Femur (tissue), 1 donor: ENCODE data around the gene FAAH.
A peak's percentile ranks its signal among the peaks of the same experiment; 100 is the strongest.

Experiments used
- DNase-seq: peaks from one replicate; pipeline ENCODE4 v3.0.0-alpha.2; 2017

Gene FAAH

DNA sequence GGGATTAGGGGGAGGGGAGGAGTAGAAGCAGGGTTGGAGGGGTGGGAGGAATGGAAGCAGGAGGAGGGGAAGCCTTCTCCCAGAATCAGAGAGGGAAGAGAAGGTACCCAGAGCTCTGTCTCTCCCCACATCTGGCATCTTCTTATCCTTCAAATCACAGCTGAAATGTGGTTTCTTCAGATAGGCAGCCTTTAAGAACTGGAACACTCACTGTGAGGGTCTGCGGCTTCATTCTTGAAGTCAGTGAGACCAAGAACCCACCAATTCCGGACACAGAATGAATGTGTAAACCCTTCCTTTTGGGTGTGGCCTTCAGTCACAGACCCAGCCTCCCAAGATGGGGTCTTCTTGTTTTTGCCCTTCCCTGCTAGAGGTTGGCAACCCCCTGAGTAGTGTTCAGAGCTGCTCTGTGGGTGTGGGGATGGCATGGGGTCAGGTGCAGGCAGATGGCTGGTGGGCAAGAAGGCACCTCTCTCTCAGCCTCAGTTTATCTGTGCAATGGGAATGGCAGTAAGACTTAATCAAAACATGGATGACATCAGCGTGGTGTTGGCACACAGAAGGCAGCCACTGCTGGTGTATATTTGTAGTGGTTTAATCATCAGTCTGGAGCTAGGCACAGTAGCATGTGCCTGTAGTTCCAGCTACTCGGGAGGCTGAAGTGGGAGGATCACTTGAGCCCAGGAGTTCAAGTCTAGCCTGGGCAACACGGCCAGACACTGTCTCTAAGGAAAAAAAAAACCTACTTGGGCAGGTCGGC, 7.2 kb downstream of the FAAH start:
- DNase-seq, result no peak

DNA sequence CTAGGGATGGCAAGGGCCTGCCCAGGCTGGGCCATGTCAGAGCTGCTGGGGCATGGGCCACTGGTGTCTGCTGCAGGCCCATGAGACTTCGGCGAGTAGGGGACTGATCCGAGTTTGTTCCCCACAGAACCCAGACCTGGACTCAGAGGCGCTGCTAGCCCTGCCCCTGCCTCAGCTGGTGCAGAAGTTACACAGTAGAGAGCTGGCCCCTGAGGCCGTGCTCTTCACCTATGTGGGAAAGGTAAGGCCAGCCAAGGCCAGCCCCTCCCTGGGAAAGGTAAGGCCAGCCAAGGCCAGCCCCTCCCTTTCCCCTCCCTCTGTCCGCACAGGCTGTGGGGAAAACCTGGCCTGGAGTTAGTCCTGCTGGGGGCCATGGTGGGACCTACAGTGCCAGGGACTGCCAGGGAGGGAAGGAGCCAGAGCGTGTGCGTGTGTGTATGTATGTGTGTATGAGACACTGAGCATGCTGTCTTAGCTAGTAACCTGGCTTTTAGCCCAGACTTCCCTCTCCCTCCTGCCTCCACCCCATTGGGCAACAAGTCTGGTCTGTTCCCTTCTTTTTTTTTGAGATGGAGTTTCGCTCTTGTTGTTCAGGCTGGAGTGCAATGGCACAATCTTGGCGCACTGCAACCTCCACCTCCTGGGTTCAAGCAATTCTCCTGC, 8.0 kb downstream of the FAAH start:
- peak; percentile 78 for DNase-seq

DNA sequence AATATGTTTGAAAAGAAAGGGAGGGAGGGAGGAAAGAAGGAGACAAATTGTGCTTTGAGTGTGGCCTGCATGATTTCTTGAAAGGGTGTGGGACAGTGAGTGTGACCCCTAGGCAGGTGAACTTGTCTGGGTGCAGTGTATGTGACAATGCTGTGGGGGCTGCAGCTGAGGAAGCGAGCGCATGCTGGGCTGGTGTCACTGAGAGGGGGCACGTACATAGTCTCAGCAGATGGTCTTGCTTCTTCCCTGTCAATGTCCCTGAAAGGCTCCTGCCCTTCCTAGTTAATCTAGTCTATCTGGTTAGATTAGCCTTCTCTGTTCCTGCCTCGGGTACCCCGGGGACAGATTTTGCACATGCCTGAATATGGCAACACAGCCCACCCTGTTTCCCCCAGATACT, 9.8 kb downstream of the FAAH start:
- DNase-seq, result no peak

DNA sequence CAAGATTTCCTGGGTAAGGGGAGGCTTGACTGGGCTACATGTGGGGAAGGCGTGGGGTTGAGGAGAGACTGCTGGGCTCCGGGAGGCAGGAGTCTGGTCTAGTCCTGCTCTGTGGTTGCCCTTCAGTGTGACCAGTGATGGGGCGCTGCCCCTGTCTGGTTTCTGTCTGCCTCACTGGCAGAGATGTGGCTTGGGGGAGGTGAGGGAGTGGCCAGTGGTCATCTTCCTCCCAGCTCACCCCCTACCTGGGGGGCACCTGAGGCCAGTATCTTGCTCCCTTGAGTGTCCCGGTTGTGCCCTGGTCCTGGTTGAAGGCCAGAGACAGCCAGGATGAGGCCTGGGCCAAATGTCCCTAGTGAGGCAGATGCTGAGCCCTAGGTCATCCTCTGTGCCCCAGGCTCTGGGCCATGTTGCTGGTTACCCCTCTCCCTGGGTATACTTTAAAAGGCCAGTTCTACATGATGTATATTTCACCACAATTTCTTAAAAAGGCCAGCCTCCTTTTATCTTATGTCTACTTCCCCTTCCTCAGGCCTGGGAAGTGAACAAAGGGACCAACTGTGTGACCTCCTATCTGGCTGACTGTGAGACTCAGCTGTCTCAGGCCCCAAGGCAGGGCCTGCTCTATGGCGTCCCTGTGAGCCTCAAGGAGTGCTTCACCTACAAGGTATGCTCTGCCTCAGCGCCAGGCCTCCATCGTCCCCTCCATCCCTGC, 10.5 kb downstream of the FAAH start:
- DNase-seq, result no peak

DNA sequence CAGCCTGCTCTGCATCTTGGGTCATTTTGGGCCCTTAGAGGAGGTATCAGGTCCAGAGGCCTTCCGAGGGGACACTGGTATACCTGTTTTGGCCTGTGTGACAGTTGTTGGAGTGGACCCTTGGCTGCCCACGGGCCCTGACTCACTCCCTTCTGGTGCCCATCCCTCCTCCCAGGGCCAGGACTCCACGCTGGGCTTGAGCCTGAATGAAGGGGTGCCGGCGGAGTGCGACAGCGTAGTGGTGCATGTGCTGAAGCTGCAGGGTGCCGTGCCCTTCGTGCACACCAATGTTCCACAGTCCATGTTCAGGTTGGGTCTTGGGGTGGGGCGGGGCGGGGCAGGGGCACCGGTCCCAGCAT, 11.1 kb downstream of the FAAH start:
- DNase-seq, result no peak

DNA sequence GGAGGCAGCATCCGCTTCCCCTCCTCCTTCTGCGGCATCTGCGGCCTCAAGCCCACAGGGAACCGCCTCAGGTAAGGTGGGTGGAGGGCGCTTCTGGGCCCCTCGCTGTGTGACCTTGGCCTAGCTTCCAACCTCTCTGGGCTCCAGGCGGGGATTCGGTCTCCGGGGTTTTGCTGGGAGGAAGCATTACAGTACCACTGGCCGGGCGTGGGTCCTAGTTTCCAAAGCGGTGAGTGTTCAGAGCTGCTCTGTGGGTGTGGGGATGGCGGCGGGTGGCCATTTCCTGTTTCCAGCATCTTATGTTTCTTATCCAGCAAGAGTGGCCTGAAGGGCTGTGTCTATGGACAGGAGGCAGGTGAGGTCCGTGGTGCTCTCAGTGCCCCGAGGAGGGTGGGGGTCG, 11.6 kb downstream of the FAAH start:
- no peak for DNase-seq

DNA sequence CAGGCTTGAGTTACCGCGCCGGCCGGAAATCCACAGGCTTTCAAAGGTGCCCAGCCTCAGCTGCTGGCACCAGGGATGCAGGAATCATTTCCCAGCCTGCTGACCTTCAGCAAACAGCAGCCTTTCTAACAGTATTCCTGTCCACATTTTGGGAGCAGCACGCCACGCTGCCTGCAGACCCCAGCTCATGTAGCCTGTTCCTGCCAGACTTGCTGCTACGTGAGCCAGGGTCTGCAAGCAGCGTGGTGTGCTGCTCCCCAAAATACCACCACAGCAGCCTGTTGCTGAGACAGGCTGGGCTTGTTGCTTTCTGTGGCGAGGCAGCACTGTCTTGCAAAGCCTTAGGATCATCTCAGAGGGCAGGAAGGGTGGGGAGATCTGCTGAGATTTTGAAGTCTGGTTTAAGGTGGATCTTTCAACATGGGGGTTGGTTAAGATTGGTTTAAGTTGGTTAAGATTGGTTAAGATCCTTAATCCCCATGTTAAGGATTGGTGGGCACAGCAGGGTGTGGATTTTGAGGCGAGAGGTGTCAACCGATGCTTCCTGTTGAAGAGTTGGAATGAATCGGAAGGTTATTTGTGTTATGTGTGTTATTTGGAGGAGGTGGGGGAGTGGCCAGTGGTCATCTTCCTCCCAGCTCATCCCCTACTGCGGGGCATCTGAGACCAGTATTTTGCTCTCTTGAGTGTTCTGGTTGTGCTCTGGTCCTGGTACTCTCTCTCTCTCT, 12.9 kb downstream of the FAAH start:
- no peak for DNase-seq

DNA sequence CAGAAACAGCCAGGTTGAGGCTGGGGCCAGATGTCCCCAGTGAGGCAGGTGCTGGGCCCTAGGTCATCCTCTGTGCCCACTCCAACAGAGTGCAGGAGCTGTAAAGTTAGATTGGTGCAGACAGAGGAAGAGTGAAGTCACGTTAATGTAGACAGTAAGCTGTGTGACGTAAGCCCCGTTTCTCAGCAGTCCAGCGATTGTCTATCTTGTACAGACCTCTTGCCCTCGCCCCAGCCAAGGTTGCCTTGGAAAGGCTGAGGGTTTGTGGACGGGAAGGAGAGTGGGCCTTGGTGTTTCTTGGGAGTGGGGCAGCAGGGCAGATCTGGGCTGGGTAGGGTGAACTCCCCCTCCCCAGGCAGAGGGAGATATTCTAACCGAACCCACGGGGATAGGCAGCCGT, 13.5 kb downstream of the FAAH start:
- no peak for DNase-seq

DNA sequence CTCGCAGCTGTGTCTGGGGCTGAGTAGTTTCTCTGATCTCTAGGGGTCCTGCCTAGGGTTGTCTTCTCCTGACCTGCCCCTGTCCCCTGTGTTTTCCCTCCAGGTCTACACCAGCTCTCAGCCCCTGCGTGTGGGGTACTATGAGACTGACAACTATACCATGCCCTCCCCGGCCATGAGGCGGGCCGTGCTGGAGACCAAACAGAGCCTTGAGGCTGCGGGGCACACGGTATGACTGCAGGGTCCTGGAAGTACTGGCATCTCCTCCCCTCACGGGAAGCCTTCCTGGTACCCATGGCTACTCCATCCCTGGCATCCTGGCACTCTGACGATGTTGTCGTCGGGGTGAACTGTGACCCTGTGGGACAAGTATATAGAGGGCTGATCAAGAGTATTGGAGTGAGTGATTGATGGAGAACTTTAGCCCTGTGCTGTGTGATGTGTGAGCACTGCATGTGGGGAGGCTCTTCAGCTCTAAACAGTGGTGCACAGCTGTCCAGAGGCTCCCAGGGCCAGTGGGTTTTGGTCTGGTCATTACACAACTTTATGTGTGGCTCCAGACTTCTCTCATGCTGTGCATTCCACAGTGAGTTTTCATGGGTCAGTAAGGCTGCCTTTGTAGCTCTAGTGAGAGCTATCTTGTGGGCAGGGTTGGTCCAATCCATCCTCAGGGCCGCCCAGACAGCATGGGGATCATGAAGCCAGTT, 14.4 kb downstream of the FAAH start:
- DNase-seq, result no peak

DNA sequence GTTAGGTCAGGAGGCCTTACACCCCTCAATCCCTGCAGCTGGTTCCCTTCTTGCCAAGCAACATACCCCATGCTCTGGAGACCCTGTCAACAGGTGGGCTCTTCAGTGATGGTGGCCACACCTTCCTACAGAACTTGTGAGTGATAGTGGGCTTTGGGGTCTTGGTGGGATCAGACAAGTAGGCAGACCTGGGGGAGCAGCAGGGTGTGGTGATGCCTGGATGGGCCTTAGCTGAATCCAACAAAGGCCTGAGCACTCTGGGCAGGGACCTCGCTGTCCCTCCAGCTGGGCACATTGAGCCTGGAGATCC, 14.9 kb downstream of the FAAH start:
- peak; percentile 5 for DNase-seq

DNA sequence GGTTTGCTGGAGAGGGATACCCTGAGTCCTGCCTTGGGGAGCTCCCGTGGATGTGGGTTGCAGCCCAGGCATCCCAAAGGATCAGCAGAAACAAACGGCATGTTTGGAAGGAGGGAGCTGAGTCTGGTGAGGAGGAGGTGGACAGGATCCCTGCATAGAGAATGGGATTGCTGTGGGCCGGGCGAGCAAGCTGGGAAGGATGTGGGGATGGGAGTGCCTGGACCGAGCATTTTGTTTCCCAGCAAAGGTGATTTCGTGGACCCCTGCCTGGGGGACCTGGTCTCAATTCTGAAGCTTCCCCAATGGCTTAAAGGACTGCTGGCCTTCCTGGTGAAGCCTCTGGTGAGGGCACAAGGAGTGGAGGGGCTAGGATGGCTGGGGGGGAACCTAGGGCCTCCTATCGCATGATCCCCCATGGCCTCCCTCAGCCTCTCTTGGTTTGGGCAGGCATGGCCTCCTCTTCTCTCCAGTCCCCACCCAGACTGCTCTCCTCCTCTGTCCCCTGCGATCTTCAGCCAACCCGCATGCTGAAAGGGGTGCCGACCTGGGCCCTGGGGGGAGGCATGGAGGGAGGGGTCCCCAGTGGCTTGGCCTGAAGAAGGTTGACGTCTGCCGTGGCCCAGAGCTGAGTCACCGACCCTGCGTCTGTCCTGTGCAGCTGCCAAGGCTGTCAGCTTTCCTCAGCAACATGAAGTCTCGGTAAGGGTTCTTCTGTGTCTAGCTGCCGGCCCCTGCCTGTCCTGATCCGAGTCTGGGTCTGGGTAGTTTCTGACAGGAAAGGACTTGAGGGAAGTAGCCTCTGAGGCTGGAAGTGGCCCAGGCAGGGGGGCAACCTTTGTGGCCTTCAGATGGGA, 16.3 kb downstream of the FAAH start:
- peak; percentile 18 for DNase-seq

DNA sequence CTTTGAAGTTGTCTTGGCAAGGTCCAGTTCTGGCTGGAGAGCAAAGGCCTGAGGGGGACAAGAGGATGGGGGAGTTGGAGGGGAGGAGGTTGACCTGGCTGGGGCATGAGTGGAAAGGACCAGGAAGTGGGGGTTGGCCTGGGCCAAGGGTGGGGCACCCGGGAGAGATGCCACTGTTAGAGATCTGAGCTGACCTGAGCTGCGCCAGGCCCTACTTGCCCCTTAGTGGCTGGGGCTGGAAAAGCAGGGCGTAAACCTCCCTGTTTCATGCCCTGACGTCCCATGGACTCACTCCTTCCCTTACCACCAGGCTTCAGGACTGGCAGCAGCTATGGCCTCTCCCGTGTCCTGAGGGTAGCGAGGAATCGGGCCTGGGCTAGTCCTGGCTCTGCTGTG, 16.9 kb downstream of the FAAH start:
- DNase-seq, result peak; percentile 13

DNA sequence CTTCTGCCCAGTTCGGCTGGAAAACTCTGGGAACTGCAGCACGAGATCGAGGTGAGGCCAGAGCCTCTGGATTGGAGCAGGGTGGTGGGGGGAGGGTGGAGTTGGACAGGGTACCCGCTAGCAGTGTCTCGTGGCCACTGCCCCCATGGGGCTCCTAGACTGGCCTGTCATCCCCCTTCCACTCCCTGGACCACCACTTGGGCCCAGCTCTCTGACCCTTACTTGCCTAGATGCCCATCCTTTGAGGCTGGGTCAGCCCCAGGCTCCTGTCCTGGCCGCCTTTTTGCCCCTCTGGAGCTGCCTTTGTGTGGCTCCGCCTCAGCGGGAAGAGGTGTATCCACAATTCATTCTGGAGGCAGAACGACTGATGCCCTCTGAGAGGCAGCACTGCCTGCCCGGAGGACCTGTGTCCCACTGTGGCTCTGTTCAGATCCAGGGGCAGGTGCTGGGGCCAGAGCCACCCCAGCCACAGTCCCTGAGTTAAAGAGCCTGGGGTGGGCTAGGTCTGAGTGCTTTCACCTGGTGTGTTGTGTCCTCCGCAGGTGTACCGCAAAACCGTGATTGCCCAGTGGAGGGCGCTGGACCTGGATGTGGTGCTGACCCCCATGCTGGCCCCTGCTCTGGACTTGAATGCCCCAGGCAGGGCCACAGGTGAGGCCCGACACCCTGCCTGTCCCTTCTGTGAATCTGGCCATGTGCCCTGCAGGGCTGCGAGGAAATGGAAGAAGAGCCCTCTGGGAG, 17.7 kb downstream of the FAAH start:
- peak; percentile 9 for DNase-seq

DNA sequence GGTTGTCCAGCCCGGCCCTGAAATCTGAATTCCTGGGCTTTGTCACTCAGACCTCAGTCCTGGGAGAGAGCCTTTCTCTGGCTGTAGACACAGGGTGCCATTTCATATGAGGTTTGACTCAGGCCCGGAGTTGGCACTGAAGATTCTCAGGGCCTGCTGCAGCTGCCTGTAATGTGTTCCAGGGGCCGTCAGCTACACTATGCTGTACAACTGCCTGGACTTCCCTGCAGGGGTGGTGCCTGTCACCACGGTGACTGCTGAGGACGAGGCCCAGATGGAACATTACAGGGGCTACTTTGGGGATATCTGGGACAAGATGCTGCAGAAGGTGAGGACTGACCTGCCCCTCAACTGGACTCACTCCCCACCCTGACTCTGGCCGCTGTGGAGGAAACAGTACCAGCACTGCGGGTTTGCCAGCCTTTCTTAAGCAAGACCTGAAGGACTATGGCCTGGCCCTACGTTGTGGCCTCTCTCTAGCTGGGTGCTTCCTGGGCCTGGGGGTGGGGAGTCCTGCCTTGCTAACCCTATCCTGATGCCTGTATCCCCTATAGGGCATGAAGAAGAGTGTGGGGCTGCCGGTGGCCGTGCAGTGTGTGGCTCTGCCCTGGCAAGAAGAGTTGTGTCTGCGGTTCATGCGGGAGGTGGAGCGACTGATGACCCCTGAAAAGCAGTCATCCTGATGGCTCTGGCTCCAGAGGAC, 18.9 kb downstream of the FAAH start:
- DNase-seq, result no peak

DNA sequence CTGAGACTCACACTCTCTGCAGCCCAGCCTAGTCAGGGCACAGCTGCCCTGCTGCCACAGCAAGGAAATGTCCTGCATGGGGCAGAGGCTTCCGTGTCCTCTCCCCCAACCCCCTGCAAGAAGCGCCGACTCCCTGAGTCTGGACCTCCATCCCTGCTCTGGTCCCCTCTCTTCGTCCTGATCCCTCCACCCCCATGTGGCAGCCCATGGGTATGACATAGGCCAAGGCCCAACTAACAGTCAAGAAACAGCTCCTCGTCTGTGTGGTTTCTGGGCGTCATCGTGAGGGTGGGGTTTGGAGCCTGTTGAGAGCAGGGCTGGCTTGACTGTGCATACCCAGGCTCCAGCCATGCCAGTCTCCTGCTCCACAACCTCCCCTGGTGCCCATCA, 19.5 kb downstream of the FAAH start:
- DNase-seq, result no peak

DNA sequence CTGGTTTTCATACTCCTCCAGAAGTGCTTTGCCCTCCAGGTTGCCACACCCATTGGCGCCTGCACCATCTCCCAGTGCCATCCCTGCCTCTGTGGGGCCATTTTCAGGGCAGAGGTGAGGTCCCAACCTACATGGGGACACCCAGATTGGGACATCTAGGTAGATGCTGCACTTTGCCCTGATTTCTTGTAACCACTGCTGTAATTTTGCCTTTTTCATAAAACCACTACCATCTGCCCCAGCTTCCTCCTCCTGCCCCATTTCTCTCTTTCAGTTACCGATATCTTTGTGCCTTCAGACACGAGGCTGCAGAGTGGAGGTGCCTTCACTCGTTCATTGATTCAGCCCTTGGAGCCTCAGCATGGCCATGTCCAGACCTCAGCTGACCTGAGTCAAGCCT, 21.4 kb downstream of the FAAH start:
- DNase-seq, result no peak

DNA sequence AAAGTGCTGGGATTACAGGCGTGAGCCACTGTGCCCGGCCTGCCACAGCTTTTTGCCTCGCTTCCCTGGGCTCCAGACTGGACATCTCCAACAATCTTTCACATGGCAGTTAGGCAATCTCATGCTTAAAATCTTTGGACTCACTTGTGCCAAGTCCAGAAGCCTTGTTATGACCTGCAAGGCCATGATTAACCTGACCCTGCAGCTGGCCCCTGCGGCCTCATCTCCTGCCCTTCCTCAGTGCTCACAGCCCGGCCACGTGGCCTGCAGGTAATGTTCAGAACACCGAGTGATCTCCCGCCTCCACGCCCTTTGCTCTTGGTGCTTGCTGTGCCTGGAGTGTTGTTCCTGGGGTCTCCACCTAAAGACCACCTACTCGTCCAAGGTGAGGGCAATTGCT, 24.9 kb downstream of the FAAH start:
- DNase-seq, result no peak

DNA sequence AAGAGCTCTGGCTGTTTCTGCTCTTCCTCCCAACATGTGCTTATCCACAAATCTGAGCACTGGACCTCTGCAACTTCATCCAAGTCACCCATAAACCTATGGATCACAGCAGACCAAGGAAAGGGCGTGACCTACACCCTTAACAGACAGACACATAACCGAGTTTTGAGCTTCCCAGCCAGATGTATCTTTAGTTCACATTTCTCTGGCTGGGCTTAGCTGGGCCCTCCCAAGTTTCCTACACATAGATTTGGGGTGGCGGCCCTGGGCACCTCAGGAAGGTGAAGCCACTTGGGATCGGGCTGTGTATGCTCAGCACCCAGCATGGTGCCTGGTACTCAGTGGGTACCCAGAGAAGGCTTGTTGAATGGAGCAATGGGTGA, 26.4 kb downstream of the FAAH start:
- no peak for DNase-seq

DNA sequence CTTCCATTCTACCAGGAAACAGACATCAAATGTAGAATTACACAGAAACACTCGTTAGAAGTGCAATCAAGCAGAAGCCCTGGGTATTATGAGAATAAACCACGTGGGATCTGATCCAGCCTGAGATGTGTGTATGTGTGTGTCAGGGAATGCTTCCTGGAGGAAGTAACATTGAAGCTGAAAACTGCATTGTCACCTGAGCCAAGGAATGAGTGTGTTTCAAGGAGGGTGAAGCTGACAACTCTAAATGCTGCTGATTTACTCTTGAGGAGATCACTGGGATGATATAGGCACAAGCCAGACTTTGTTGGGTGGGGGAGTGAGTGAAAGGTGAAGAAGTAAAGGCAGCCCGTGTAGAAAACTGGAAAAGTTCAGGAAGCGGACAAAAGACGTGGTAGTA, 27.6 kb downstream of the FAAH start:
- DNase-seq, result no peak

DNA sequence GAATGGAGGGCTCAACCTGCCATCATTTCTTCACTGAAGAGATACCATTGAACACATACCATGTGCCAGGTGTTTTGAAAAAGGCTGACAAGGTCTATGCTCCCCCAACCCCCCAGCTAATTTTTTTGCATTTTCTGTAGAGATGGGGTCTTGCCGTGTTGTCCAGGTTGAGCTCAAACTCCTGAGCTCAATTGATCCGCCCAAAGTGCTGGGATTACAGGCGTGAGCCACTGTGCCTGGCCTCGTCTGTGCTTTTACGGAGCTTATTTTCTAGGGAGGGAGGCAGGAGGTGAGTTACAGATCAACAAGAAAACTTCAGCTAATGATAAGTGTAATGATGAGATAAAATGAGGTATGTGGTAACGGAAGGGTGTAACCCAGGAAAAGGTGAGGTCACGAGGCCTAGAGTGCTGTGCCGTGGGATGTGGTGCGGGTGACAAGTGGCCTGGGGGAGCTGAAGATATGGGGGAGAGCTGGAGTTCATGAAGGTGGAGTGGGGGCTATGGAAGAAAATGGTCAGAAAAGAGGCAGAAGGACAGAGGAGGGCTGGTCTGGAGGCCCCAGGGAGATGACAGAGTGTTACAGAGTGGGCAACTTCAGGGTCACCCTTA, 28.2 kb downstream of the FAAH start:
- no peak for DNase-seq
